Left ventricle myocardium inferior (tissue), 1 donor: ENCODE measurements around the gene HMG20B. TPM values are rescaled to one million over a fixed set of nuclear protein-coding genes. Genes with fewer than 3 reads are reported as not detected.
A peak's percentile ranks its signal among the peaks of the same experiment; 100 is the strongest.

Experiments
- DNase-seq: peaks from one replicate; pipeline ENCODE4 v3.0.0-alpha.2; 2020
- H3K27ac ChIP-seq: fragments of 200-600 bp; replicated peaks from 2 replicates; pipeline ENCODE4 v1.8.0; 2021
- H3K27me3 ChIP-seq: fragments of 200-600 bp; 2 replicates; pipeline ENCODE4 v1.8.0; 2021; ENCODE audit warnings: low read depth
- H3K36me3 ChIP-seq: fragments of 200-600 bp; 2 replicates; pipeline ENCODE4 v1.8.0; 2021
- H3K4me1 ChIP-seq: fragments of 200-600 bp; 2 replicates; pipeline ENCODE4 v1.8.0; 2021
- H3K4me3 ChIP-seq: fragments of 200-600 bp; 2 replicates; pipeline ENCODE4 v1.8.0; 2021; ENCODE audit warnings: mild to moderate bottlenecking, moderate library complexity
- H3K9me3 ChIP-seq: fragments of 200-600 bp; replicated peaks from 2 replicates; pipeline ENCODE4 v1.8.0; 2021
- intact Hi-C: fragments of 100-400 bp; cut with micrococcal nuclease; formaldehyde crosslinking; loops from one replicate; pipeline ENCODE4 v1.11.0; 2022
- total RNA-seq: library from RNA; stranded (reverse); fragmentation: NEBNext Ultra II Directional; extraction: Animal tissue kit (Norgen Biotek cat#: 25700); gene quantifications from one replicate; pipeline ENCODE4 v1.2.1, GENCODE V29; 2021
- TF ChIP-seq, protein P1 (sequence below): fragments of 200-600 bp; IDR thresholded peaks from 2 replicates; pipeline ENCODE4 v1.8.0; 2021; ENCODE audit warnings: antibody characterized with exemption, mild to moderate bottlenecking, borderline replicate concordance
- donor health status: DM: no; HTN: yes; CAD: no; lungs with severe emphysema.

The HMG20B gene
- total RNA-seq, 1 donor from 2014 or later, result 34.8 TPM

DNA sequence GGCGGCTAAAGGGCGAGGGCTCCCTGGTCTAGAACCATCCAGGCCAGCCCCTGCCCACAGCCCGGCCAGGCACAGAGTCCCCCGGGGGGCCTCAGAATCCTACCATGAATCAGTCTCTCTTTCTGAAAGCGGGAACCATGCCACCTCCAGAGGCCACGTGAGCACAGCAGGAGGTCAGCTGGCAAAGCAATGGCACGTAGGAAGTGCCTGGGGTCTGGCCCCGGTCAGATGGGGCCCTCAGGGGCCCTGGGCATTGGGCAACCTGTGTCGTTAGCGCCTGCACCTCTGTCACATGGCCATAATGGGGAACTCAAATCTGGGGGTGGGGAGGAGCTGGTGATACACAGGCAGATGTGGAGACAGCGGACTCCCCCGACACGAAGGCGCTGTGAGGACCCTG is 24.1 kb upstream of the HMG20B start:
- Histone ChIP-seq H3K27ac (no peak overlapping the region), H3K36me3 (peaks cover 14% of the 10 kb centered on the region), H3K9me3 (no peaks in the 10 kb centered on the region), H3K4me1 (peaks cover 15% of the 10 kb centered on the region), H3K4me3 (no peak overlapping the region), H3K27me3 (no peaks in the 10 kb centered on the region)
- TF ChIP-seq, protein P1, sequence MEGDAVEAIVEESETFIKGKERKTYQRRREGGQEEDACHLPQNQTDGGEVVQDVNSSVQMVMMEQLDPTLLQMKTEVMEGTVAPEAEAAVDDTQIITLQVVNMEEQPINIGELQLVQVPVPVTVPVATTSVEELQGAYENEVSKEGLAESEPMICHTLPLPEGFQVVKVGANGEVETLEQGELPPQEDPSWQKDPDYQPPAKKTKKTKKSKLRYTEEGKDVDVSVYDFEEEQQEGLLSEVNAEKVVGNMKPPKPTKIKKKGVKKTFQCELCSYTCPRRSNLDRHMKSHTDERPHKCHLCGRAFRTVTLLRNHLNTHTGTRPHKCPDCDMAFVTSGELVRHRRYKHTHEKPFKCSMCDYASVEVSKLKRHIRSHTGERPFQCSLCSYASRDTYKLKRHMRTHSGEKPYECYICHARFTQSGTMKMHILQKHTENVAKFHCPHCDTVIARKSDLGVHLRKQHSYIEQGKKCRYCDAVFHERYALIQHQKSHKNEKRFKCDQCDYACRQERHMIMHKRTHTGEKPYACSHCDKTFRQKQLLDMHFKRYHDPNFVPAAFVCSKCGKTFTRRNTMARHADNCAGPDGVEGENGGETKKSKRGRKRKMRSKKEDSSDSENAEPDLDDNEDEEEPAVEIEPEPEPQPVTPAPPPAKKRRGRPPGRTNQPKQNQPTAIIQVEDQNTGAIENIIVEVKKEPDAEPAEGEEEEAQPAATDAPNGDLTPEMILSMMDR, result no peak
- intact Hi-C loops, result no loop called here
- no peak for DNase-seq

DNA sequence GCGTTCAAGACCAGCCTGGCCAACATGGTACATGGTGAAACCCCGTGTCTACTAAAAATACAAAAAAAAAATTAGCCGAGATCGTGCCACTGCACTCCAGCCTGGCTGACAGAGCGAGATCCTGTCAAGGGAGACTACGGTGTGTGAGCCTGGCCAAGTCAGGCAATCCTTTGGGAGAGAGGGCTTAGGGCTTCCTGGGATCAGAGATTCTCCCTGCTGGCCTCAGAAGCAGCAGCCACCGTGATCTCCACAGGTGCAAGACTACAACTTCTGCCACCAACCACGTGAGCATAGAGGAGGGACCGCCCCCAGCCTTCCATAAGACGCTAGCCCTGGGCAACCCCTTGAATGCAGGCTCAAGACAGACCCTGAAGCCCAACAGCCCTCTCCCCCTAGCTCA is 22.9 kb upstream of the HMG20B start:
- Histone ChIP-seq H3K27me3 (no peaks in the 10 kb centered on the region), H3K27ac (no peak overlapping the region), H3K36me3 (peaks cover 11% of the 10 kb centered on the region), H3K4me1 (peaks cover 23% of the 10 kb centered on the region), H3K9me3 (no peaks in the 10 kb centered on the region), H3K4me3 (no peak overlapping the region)
- no peak for DNase-seq
- TF ChIP-seq, protein P1, result no peak
- intact Hi-C loops, result no loop called here

DNA sequence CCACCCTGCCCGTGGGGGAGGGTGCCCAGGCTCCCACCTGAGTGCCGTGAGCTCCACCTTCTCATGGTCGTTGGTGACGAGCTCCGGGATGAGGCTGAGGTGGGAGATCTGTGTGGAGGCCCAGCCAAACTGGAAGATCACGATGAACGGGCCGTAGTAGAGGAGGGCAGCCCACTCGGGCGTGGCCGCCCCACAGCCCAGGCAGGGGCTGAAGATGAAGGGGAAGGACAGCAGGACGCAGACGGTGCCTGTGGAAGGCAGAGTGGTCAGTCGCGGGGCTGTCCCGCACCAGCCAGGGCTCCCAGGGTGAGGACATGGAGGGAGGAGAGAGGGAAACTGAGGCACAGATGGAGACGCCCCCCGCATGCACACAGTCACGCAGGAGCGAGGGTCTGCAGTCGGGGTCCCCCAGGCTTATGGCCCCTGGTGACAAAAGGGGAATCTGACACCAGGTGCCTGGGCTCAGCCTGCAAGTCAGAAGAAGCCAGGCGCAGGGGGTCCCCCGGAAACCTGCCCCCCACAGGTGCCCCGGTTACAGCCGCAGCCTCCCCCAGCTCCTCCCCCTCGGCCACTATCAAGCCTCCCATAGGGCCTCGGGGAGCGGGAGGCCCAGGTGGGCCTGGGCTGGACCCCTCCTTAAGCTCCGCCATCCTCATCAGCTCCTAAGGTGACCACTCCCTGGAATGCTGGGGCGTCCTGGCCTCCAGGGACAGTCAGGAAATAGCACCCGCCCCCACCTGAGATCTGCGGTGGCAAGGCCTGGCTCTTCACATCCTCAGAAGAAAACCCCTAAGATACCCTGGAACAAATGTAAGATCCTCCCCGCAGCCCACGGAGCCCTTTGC is 21.6 kb upstream of the HMG20B start:
- peaks cover 37% of the 10 kb centered on the region for H3K4me1 ChIP-seq
- TF ChIP-seq, protein P1, result no peak
- intact Hi-C loops, result no loop called here
- no peak overlapping the region for H3K27ac ChIP-seq
- peaks cover 9% of the 10 kb centered on the region for H3K36me3 ChIP-seq
- no peaks in the 10 kb centered on the region for H3K27me3 ChIP-seq
- H3K4me3 ChIP-seq, result no peak overlapping the region
- no peak for DNase-seq
- H3K9me3 ChIP-seq, result no peaks in the 10 kb centered on the region

DNA sequence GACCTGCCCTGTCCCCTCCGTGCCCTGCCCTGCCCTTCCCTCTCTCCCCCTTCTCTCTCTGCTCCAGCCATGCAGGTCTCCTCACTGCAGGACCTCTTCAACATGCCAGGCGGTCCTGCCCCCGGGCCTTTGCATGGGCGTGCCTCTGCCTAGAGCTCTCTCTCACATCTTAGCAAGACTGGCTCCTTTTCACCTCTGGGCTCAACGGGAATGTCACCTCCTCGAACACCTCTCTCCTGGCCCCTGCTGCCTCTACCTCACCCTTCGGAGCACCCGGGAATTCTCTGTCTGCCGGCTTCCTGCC is 21.0 kb upstream of the HMG20B start:
- TF ChIP-seq, protein P1, result no peak
- Histone ChIP-seq H3K4me3 (no peak overlapping the region), H3K9me3 (no peaks in the 10 kb centered on the region), H3K27ac (no peak overlapping the region), H3K36me3 (peaks cover 7% of the 10 kb centered on the region), H3K27me3 (no peaks in the 10 kb centered on the region), H3K4me1 (peaks cover 42% of the 10 kb centered on the region)
- intact Hi-C loops, result no loop called here
- DNase-seq, result no peak

DNA sequence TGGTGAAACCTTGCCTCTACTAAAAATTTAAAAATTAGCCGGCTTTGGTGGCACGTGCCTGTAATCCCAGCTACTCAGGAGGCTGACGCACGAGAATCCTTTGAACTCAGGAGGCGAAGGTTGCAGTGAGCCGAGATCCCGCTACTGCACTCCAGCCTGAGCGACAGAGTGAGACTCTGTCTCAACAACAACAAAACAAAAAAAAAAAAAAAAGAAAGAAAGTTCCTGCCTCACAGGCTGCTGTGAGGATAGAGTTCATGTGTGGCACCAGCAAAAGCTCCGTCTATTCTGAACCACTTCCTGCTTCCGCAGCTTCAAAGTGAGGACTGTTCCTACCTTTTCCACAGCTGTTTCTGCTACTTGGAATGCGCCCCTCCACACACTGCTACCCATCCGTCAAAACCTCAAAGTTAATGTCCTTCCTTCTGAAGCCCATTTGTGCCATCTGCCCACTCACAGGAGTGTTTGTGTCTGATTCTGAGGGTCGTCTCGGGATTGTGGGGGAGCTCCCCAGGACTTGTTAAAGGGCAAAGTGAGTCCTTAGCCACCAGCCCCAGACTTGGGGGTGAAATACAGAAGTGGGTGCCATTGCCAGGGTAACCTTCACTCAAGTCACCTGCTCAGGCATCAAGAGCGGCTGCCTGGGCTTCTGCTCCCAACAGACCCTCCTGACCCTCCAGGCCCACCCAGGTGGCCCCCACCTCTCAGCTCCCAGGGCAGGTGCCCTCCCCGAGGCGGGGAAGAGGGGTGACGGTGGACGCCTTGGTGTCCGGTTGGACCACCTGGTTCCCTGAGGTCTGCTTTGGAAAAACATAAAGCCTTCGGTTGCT is 18.3 kb upstream of the HMG20B start:
- H3K9me3 ChIP-seq, result no peaks in the 10 kb centered on the region
- peak overlapping the region; percentile 81 for H3K27ac ChIP-seq
- TF ChIP-seq, protein P1, result no peak
- H3K4me1 ChIP-seq, result peaks cover 47% of the 10 kb centered on the region
- DNase-seq, result no peak
- H3K36me3 ChIP-seq, result no peaks in the 10 kb centered on the region
- H3K4me3 ChIP-seq, result peak overlapping the region; percentile 8
- intact Hi-C loops, result no loop called here
- no peaks in the 10 kb centered on the region for H3K27me3 ChIP-seq
